Epithelial cell of proximal tubule (primary cell): ENCODE measurements around the gene MARCHF3. TPM values are rescaled to one million over a fixed set of nuclear protein-coding genes. Genes with fewer than 3 reads are reported as not detected.

ENCODE experiments used
- DNase-seq: peaks from one replicate; pipeline ENCODE4 v3.0.0-alpha.2; 2011; ENCODE audit warnings: low read depth
- H3K4me3 ChIP-seq: 2 replicates; pipeline ENCODE4 v1.5.1; 2011; ENCODE audit warnings: low read depth, mild to moderate bottlenecking, low read length
- total RNA-seq: library from RNA; depleted of rRNA; stranded (reverse); fragments of >200 nt; gene quantifications from 2 replicates; pipeline ENCODE4 v1.2.3, GENCODE V29; 2015
- TF ChIP-seq, protein P1 (sequence below): conservative IDR thresholded peaks from 2 replicates; pipeline ENCODE4 v1.5.1; 2012; ENCODE audit warnings: low read depth, mild to moderate bottlenecking, low read length

MARCHF3 gene
- total RNA-seq, 1 donor from 2014 or later = 5.0 TPM

- H3K4me3 ChIP-seq = no peak overlapping the region
- DNase-seq = no peak
- TF ChIP-seq, protein P1, sequence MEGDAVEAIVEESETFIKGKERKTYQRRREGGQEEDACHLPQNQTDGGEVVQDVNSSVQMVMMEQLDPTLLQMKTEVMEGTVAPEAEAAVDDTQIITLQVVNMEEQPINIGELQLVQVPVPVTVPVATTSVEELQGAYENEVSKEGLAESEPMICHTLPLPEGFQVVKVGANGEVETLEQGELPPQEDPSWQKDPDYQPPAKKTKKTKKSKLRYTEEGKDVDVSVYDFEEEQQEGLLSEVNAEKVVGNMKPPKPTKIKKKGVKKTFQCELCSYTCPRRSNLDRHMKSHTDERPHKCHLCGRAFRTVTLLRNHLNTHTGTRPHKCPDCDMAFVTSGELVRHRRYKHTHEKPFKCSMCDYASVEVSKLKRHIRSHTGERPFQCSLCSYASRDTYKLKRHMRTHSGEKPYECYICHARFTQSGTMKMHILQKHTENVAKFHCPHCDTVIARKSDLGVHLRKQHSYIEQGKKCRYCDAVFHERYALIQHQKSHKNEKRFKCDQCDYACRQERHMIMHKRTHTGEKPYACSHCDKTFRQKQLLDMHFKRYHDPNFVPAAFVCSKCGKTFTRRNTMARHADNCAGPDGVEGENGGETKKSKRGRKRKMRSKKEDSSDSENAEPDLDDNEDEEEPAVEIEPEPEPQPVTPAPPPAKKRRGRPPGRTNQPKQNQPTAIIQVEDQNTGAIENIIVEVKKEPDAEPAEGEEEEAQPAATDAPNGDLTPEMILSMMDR = no peak
These were observed 39.9 kb upstream of the MARCHF3 start for GRCh38 chr5:127070243-127070642.

- DNase-seq = peak; percentile 33
- no peak overlapping the region for H3K4me3 ChIP-seq
- TF ChIP-seq, protein P1 = no peak
These were observed 38.3 kb upstream of the MARCHF3 start for GRCh38 chr5:127068493-127069214.

DNA sequence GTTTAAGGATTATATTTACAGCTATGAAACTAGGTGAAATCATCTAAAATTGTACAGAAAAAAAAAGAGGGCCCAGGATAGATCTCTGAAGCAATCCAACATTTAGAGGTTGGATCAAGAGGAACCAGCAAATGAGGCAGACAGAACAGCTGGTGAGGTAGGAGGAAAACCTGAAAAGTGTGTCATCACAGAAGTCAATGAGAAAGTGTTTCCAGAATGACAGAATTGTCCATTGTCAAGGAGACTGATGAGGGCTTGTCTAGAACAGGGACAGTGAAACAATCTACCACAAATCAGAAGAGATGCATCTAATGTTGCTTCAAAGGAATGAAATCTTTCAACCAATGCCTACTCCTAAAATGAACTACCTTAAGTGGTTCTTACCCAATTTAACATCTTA lies 36.4 kb upstream of the MARCHF3 start:
- TF ChIP-seq, protein P1 = no peak
- no peak for DNase-seq
- no peak overlapping the region for H3K4me3 ChIP-seq

- no peak overlapping the region for H3K4me3 ChIP-seq
These were observed 34.0 kb upstream of the MARCHF3 start for GRCh38 chr5:127064253-127064840.

DNA sequence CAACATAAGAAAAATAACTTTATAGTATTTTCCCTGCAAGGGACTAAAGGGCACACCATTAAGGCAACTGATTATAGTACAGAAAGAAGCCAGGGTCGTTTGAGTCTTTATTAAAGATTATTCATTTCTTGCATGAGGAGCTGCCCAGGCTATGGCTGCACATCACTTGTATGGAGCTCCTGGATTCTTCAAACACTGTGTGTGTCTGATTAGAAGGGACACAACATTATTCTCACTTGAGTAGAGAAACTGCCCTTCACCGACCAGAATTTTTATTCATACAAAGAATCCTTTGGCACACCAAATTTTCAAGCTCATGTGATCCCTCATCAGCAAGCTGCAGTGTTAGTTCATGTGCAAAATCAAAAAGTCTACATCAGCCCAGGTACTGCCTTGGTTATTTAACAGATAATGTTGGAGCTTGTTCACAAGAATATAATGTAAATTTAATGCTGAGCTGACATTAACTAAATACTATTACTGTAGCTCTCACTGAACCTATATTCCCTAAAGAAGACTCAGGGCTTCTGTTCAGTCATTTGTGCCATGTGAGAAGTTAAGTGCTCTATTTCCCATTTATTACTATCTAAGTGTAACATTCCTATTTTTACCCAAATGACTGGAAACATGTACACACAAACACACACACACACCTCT lies 33.0 kb upstream of the MARCHF3 start:
- TF ChIP-seq, protein P1 = no peak
- H3K4me3 ChIP-seq = no peak overlapping the region
- no peak for DNase-seq

More at GRCh38 chr5:127064253-127064840, 34.0 kb upstream of the MARCHF3 start:
- TF ChIP-seq, protein P1 = no peak
- DNase-seq = no peak

GRCh38 chr5:127061956-127062355 lies 31.6 kb upstream of the MARCHF3 start:
- no peak overlapping the region for H3K4me3 ChIP-seq
- no peak for DNase-seq
- TF ChIP-seq, protein P1 = no peak
